ENCODE data around the gene TBX10. TPM values are rescaled to one million over a fixed set of nuclear protein-coding genes. Genes with fewer than 3 reads are reported as not detected.

Gene TBX10
- polyA plus RNA-seq, 1 donor (not counting 4 experiments of a cell fraction or from before 2014, with no cell fraction given) = not detected

DNA sequence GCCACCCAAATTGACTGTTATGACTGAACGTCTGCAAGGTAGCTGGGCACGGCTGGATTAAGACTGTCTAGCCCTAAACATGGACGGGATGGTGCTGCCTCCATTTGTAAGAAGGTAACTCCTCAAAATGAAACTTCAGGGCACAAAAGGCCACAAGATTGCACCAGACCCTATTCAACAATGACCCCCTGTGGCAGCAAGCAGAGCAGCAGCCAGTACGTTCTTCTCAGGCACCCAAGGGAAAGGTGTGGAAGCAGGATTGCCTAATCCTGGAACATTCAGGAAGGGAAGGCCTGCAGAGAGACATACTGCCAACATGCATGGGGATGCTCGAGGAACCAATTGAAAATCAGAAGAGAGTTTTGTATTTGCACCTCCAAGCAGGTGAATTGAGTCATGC lies 4.5 kb upstream of the TBX10 start:
- H3K36me3 ChIP-seq (ENCODE audit: control insufficient read depth in 2 of 2, extremely low read depth in 1 of 2, insufficient read depth in 2 of 2, low read length in 2 of 2) = no peaks in the 10 kb centered on the region
- no peaks in the 10 kb centered on the region for H3K9me3 ChIP-seq (ENCODE audit: control insufficient read depth, low read depth, low read length)
- no peaks in the 10 kb centered on the region for H3K9me1 ChIP-seq (ENCODE audit: control insufficient read depth, extremely low read depth, insufficient read depth, low read length)
- no peaks in the 10 kb centered on the region for H3K79me2 ChIP-seq (ENCODE audit: control insufficient read depth, insufficient read depth, low read length)
- FAIRE-seq (no peak), DNase-seq (ENCODE audit: low read depth, low spot score) (no peak)
- no peak overlapping the region for H3K27ac ChIP-seq (ENCODE audit: control insufficient read depth, insufficient read depth, low read length)
- no peaks in the 10 kb centered on the region for H4K20me1 ChIP-seq (ENCODE audit: control insufficient read depth, extremely low read depth, insufficient read depth, low read length)
- no peak overlapping the region for H3K9ac ChIP-seq (ENCODE audit: control insufficient read depth, extremely low read depth, insufficient read depth, low read length)
- no peak overlapping the region for H2AFZ ChIP-seq (ENCODE audit: control insufficient read depth, low read length)
- no peak overlapping the region for H3K4me3 ChIP-seq (ENCODE audit: control insufficient read depth in 2 of 3, extremely low read depth in 1 of 3, insufficient read depth in 2 of 3, low read depth in 1 of 3, low read length in 3 of 3)
- H3K4me1 ChIP-seq (ENCODE audit: control insufficient read depth, extremely low read depth, insufficient read depth, low read length) = no peaks in the 10 kb centered on the region
- TF ChIP-seq EZH2 (IDR thresholded peaks at IDR 0.05; ENCODE audit: low read length) (no peak), CTCF (optimal IDR thresholded peaks at IDR 0.05 in 1 of 3, IDR thresholded peaks at IDR 0.05 in 1 of 3, conservative IDR thresholded peaks at IDR 0.05 in 1 of 3; ENCODE audit: extremely low read depth in 1 of 3, insufficient read depth in 2 of 3, low read length in 3 of 3) (peak; percentile 43 to 58 (median 55))
- H3K27me3 ChIP-seq (ENCODE audit: control insufficient read depth, extremely low read depth, insufficient read depth, low read length) = peaks cover 11% of the 10 kb centered on the region
- dilution Hi-C loops (cut with MboI; ENCODE audit: extremely low pct_ligation_motif_present, low sequenced_read_pairs) = no loop called here
- H3K4me2 ChIP-seq (ENCODE audit: control insufficient read depth, extremely low read depth, insufficient read depth, low read depth, low read length) = no peak overlapping the region

GRCh38 chr11:67642173-67643120 lies 2.9 kb upstream of the TBX10 start:
- no peaks in the 10 kb centered on the region for H3K9me3 ChIP-seq (ENCODE audit: control insufficient read depth, low read depth, low read length)
- H3K27me3 ChIP-seq (ENCODE audit: control insufficient read depth, extremely low read depth, insufficient read depth, low read length) = peaks cover 11% of the 10 kb centered on the region
- H3K4me1 ChIP-seq (ENCODE audit: control insufficient read depth, extremely low read depth, insufficient read depth, low read length) = no peaks in the 10 kb centered on the region
- H2AFZ ChIP-seq (ENCODE audit: control insufficient read depth, low read length) = no peak overlapping the region
- no peak for TF ChIP-seq CTCF (optimal IDR thresholded peaks at IDR 0.05 in 1 of 3, IDR thresholded peaks at IDR 0.05 in 1 of 3, conservative IDR thresholded peaks at IDR 0.05 in 1 of 3; ENCODE audit: extremely low read depth in 1 of 3, insufficient read depth in 2 of 3, low read length in 3 of 3)
- no peak for TF ChIP-seq EZH2 (IDR thresholded peaks at IDR 0.05; ENCODE audit: low read length)
- H3K9ac ChIP-seq (ENCODE audit: control insufficient read depth, extremely low read depth, insufficient read depth, low read length) = no peak overlapping the region
- H3K4me2 ChIP-seq (ENCODE audit: control insufficient read depth, extremely low read depth, insufficient read depth, low read depth, low read length) = no peak overlapping the region
- dilution Hi-C loops (cut with MboI; ENCODE audit: extremely low pct_ligation_motif_present, low sequenced_read_pairs) = no loop called here
- no peaks in the 10 kb centered on the region for H4K20me1 ChIP-seq (ENCODE audit: control insufficient read depth, extremely low read depth, insufficient read depth, low read length)
- no peak overlapping the region for H3K4me3 ChIP-seq (ENCODE audit: control insufficient read depth in 2 of 3, extremely low read depth in 1 of 3, insufficient read depth in 2 of 3, low read depth in 1 of 3, low read length in 3 of 3)
- H3K36me3 ChIP-seq (ENCODE audit: control insufficient read depth in 2 of 2, extremely low read depth in 1 of 2, insufficient read depth in 2 of 2, low read length in 2 of 2) = no peaks in the 10 kb centered on the region
- no peaks in the 10 kb centered on the region for H3K79me2 ChIP-seq (ENCODE audit: control insufficient read depth, insufficient read depth, low read length)
- no peak overlapping the region for H3K27ac ChIP-seq (ENCODE audit: control insufficient read depth, insufficient read depth, low read length)
- no peak for DNase-seq (ENCODE audit: low read depth, low spot score)
- FAIRE-seq = no peak
- H3K9me1 ChIP-seq (ENCODE audit: control insufficient read depth, extremely low read depth, insufficient read depth, low read length) = no peaks in the 10 kb centered on the region

All from keratinocyte (primary cell).